ENCODE measurements around the gene TUB.

GRCh38 chr11:8100605-8101004 lies 19.6 kb downstream of the TUB start:
- TF ChIP-seq CTCF (IDR thresholded peaks at IDR 0.05; ENCODE audit: low read length), result no peak
- no peak for TF ChIP-seq EZH2phosphoT487 (IDR thresholded peaks at IDR 0.05; ENCODE audit: low read length)

Measured in MM.1S (cell line).